KG1 (cell line): ENCODE data around the gene CBFA2T3.
"Not testable (repeated sequence)": the region's sequence is repeated elsewhere in the genome, so short reads cannot be mapped to it uniquely, and the experiment has no call there.

Experiments
- DNase-seq: peaks from one replicate; lab custom pipeline; 2025; lab: John Stamatoyannopoulos, UW

CBFA2T3 gene

DNA sequence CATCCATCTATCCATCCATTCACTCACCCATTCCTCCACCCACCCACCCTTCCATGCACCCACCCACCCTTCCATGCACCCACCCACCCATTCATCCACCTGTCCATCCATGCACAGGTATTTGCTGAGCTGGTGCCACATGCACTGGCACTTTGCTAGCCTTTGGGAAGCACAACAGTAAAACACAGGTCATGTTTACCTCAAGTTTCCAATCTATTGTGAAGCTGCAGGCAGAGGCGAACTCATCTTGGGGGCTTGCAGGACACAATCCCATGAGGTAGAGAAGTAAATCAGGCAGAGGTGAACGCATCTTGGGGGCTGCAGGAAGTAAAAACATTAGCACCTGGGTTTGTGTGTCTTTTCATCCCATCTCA, 35.6 kb upstream of the CBFA2T3 start:
- DNase-seq = no peak

DNA sequence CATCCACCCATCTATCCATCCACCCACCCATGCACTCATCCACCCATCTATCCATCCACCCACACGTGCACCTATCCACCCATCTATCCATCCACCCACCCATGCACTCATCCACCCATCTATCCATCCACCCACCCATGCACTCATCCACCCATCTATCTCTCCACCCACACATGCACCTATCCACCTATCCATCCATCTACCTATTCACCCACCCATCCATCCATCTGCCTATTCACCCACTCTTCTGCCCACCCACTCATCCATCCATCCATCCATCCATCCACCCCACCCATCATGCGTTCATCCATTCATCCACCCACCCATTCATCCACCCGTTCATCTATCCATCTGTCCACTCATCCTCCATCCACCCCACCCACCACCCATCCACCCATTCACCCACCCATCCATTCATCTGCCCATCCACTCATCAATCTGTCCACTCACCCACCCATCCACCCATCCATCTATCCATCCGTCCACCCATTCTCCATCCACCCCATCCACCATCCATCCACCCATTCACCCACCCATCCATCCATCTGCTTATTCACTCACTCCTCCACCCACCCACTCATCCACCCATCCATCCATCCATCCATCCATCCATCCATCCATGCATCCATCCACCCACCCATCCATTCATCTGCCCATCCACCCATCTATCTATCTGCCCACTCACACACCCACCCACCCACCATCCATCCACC, 35.1 kb upstream of the CBFA2T3 start:
- no peak for DNase-seq

DNA sequence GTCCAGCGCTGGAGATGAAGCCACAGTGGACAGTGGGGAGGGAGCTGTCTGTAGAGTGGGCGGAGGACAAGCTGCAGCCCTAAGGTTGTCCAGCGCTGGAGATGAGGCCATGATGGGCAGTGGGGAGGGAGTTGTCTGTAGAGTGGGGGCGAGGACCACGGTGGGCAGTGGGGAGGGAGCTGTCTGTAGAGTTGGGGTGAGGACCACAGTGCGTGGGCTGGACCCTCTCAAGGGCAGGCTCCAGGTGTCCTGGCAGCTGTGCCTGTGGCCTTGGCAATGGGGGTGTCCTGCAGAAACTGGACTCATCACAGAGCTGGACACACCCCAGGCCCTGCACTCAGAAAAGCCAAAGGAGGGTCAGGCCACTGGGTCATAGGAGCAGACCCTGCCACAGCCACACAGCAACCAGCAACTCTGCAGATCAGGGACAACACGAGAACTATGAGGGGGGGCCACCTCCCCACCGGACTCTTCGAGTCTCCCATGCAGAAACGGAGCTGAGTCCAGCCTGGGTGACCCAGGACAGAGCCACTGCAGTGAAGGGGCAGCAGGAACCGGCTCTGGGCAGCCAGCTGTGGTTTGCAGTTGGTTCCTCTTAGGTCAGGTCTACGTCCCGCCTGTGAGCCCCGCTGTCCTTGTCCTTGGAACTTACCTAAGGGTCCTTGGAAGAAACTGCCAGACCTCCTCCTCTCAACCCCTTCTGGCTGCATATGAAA, 33.4 kb upstream of the CBFA2T3 start:
- no peak for DNase-seq

DNA sequence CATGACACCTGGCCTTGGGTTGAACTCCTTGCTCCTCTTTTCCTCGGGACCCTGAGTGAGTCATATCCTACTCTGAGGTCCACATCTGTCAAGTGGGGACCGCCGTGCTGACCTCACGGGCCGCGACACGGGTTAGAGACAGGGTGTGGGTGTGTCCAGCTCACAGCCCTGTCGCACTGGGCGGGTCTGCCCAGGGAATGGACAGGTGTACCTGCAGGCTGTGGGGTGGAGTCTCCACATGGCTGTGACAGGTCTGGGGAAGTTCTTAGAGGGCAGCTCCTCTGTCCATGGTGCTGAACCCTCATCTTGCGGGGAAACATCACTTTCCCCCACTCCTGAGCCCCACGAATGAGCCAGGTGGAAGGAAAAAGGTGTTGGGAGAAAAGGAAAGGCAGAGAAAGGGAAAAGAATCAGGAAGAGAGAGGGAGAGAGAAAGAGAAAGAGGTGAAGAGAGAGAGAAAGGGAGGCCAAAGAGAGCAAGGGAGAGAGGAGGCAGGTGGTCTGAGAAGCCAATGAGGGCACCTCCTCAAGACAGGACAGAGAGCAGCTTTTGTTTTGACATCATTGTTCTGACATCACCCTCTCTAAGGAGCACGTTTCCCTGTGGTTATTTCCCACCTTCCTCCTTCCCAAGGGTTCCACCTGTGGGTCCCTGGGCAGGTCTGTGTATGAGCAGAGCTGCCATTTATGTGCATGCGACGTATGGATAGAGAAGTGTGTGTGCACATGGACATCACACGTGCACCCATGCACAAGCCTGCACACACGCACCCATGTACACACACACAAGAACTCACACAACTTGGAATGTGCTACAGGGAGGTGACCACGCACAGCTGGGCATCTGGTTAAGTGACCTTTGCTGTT, 32.6 kb upstream of the CBFA2T3 start:
- DNase-seq = peak; percentile 18

DNA sequence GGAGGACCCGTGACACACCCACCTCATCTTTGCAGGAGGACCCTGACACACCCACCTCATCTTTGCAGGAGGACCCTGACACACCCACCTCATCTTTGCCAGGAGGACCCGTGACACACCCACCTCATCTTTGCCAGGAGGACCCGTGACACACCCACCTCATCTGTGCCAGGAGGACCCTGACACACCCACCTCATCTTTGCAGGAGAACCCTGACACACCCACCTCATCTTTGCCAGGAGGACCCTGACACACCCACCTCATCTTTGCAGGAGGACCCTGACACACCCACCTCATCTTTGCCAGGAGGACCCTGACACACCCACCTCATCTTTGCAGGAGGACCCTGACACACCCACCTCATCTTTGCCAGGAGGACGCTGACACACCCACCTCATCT, 31.8 kb upstream of the CBFA2T3 start:
- DNase-seq = not testable (repeated sequence)

DNA sequence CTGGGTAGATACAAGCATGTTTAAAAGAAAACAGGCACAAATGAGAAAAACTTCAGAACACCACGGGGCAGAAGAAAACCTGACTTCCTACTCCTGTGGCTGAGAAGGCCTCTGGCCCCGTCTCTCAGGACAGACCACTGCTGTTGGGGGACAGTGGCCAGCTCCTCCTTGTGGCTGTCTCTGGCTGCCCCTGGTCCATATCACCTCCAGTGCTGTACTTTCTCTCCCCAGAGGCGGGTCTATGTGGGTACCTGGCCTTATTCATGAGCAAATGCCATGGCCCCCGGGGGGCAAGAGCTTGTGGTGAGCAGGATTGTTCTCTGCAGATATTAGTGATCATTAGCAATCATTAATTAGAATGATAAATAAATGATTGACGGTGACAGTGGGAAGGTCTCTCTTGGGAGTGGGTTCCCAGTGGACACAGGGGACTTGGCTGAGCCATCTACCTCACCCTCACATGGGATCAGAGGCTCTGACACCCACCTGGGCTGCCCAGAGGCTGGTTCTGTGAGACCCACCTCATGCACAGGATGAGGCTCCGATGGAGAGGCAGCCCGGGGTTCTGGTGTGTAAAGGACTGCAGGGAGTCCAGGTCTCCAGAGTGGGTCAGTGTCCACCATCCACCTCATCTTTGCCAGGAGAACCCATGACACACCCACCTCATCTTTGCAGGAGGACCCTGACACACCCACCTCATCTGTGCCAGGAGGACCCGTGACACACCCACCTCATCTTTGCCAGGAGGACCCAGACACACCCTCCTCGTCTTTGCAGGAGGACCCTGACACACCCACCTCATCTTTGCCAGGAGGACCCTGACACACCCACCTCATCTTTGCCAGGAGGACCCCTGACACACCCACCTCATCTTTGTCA, 30.6 kb upstream of the CBFA2T3 start:
- no peak for DNase-seq

DNA sequence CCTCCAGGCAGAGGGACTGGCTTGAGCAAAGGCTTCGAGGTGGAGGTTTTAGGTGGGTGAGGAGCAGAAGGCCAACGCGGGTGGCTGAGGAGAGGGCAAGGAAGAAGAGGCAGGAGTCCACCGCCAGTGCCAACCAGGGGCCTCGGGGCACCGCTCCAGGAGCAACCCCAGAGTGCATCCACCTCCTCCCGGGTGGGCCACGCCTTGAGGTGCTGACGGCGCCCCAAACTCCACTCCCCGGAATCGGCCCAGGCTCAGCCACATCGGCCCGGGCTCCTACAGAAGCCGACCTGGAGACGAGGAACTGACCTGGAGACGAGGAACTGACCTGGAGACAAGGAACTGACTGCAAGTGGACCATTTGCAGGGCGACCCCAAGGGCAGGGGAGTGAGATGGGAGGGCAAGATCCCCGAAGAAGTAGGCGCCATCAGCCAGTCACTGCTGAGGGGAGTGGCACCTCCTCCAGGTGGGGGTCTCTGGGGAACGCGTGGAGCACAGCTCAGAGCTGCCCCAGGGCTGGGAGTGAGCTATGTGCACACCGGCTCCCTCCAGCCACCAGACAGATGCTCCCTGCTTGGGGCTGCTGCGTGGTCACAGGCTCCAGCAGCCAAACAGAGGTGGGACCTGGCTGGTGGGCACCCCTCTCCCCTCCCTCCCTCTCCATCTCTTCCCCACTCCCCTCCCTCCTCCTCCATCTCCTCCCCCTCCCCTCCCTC, 29.2 kb upstream of the CBFA2T3 start:
- DNase-seq = no peak

DNA sequence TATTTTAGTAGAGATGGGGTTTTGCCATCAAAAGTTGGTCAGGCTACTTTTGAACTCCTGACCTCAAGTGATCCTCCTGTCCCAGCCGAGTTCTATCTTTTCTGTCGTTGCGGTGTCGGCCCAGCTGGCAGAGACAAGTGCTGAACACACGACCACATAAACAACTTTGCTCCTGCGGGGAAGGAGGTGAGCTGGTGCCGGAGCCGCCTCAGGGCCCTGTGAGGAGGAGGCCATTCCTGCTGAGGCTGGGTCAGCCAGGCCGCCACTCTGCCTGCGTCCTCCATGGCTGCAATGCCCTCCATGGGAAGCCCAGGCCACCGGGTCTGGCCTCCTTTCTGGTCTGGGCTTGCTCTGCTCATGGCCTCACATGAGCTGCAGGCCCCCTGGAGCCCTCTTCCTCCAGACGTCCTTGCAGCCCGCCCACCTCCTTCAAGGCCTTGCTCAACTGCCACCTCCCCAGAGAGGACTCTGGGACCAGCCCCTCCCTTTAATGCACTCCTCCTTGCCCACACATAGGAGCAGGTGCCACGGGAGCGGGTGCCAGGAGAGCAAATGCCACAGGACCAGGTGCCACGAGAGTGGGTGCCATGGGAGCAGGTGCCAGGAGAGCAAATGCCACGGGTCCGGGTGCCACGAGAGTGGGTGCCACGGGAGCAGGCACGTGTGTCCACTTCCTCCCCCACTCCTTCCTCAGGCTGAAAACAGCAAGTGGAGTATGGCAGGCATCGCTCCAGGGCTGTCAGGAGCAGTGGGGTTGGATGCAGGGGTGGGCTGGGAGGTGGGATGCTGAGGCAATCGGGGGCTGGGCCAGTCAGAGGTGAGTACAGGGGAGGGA, 28.4 kb upstream of the CBFA2T3 start:
- no peak for DNase-seq

DNA sequence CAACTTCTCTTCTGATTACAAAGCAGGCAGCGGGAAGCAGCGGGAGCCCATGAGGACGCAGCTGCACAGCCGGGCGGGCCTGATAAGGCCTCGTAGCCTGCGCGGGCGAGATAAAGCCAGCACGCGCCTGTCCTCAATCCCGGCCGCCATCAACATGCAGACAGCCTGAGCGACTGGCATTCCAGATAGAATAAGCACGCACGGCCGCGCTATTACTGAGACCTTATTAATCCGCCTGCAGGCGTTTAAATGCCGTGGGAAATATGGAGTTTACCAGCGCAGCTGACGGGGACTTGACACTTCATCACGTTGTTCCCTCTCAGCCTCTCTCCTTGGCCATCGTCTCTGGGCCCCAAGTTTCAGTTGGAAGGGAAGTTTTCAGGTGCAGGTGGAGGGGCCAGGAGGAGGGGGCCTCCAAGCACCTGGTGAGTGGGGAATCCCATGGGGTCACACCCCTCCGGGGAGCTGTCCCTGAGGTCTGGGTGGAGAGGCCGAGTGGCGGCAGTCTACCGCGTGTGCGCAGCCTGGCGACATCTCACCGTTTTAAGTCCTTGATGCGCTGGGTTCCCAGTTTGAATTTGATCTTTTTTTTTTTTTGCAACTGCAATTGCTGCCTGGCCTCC, 27.3 kb upstream of the CBFA2T3 start:
- no peak for DNase-seq

DNA sequence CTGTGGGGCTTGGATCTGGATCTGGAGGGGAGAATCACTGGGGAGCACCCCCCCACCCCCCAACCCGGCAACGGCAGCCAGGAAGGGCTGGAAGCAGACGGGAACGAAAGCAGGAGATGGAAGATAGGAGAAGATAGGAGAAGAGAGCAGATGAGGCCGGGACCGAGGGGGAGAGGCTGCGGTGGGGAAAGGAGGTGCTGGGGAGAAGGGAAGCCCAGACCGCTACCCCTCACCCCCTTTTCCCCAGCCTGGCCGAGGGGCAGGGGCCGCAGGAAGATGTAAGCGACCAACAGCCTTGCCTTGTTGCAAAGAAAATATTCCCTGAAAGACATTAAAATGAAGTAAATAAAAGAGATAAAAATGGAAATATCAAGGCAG, 26.8 kb upstream of the CBFA2T3 start:
- DNase-seq = no peak

DNA sequence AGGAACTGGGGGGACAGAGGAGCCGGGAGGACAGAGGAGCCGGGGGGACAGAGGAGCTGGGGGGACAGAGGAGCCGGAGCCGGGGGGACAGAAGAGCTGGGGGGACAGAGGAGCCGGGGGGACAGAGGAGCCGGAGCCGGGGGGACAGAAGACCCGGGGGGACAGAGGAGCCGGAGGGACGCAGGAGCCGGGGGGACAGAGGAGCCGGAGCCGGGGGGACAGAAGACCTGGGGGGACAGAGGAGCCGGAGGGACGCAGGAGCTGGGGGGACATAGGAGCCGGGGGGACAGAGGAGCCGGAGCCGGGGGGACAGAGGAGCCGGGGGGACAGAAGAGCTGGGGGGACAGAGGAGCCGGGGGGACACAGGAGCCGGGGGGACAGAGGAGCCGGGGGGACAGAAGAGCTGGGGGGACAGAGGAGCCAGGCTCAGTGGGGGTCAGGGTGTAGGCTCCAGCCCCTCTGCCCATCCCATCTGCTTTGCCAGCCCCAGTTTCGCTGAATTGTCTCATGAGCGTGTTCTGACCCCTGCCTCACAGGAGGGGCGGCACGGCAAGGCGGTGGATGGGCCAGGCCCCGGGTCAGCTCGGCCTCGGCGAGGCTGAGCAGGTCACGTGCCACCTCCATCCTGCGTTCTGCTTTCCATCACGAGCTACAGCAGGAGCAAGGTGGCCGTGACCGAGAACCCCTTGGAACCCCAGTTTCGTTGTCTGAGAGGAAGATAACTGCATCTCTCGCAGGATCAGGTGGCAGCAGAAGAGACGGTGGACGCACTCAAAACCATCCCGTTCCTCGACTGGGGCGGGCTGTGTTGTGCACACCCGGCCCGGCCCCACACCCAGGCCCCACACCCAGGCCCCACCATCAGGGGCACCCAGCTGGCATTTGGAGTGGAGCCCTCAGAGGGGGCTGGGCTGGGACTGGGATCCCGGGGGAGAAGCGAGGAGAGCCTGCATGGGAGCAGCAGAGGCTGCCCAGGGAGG, 26.1 kb upstream of the CBFA2T3 start:
- no peak for DNase-seq

DNA sequence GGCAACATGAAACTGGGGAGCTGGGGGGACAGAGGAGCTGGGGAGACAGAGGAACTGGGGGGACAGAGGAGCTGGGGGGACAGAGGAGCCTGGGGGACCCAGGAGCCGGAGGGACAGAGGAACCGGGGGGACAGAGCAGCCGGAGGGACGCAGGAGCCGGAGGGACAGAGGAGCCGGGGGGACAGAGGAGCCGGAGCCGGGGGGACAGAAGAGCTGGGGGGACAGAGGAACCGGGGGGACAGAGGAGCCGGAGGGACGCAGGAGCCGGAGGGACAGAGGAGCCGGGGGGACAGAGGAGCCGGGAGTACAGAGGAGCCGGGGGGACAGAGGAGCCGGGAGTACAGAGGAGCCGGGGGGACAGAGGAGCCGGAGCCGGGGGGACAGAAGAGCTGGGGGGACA, 25.1 kb upstream of the CBFA2T3 start:
- not testable (repeated sequence) for DNase-seq

DNA sequence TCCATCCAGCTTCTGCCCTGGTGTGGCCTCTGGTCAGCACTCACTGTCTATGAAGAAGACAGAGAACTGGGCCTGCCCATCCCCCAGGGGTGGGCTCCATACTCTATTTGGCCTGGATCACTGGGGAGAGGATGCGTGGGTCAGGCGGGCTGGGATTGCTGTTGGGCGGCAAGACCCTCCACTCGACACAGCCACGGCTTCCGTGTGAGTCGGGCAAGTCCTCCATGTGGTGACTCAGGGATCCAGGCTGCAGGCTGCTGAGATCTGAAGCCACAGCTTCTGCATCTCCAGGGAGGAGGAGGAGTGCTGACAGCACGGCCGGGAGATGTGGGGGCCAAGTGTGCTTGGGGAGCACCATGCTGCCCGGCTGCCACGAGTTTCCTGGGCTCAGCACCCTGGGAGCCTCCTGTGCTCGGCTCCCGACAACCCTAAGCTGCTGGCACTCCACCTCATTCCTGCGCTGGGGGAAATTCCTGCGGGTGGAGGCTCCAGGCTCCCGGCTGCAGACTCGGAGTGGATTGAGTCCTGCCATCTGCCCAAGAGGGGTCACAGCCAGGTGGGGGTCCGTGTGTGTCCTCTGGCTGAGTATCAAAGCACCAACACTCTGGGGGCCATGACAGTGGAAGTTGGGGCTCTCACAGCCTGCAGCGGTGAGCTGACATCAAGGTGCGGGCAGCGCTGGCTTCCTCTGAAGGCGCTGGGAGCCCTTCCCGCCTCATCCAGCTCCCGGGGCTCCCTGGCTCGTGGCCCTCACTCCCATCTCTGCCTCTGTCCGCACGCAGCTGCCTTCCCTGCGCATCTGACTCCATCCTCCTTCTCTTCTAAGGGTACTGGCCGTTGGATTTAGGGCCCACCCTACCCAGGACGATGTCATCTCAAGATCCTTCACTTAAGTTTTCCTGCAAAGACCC, 24.4 kb upstream of the CBFA2T3 start:
- no peak for DNase-seq

DNA sequence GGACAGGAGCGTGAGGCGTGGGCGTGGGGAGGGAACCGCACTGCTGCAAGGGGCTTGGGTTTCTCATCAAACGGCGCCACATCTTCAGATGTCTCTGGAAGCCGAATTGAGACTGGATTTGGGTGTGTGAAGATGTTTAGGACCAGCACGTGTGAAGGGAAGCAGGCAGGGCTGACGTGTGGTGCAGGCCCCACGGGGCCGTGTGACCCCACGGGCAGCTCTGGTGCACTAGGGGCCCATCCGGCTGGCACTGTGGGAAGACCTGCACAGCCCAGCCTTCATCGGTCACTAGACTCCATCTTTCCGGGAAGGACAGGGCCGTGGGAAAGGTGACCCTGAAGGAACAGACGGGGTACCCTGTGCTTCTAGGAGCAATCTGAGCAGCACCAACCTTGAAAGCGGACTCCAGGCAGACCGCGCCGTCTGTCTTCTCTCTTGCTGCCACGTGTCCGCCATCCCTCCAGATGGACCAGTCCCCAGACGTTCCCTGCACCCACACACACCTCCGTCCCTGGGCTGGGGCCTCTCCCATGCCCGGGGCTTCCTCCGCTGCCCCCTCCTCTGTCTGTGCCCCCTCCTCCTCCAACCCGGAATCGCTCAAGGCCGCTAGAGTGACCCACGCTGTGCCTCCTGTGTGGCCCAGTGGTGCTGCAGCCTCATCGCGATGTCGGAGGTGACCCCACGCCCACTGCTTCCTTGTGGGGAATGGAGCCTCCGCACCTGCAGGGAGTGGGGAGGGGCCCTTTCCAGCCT, 23.4 kb upstream of the CBFA2T3 start:
- no peak for DNase-seq

DNA sequence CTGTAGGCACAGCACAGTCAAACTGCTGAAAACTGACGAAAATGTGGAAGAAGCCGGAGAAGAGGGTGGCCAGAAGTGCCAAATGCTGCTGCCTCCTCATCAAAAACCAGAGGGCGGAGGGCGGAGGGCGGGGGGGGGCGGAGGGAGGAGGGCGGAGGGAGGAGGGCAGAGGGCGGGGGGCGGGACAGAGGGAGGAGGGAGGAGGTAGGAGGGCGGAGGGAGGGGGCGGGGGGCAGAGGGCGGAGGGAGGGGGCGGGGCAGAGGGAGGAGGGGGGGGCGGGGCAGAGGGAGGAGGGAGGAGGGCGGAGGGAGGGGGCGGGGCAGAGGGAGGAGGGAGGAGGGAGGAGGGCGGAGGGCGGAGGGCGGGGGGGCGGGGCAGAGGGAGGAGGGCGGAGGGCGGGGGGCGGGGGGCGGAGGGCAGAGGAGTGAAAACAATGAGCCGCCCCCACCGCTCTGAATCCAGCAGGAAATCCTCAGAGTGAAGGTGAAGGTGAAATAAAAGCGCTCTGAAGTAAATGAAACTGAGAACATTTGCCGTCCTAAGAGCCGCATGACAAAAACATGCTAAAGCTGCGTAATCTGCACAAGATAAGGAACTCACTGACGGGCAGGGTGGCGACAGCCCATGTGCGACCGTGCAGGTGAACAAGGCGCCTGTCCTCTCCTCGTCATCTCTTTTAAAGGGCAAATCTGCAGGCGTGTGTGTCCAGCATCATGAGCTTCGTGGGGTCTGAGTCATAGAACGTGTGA, 22.6 kb upstream of the CBFA2T3 start:
- DNase-seq = no peak
